HCT116 (cell line): ENCODE results near the gene APBA2. TPM values are rescaled to one million over a fixed set of nuclear protein-coding genes. Genes with fewer than 3 reads are reported as not detected.

Source experiments
- ATAC-seq: fragments of 200-7000 bp; cut with Tn5 transposase; 2 replicates; pipeline ENCODE4 v1.9.1; 2020; ENCODE audit warnings: mild to moderate bottlenecking, moderate library complexity
- BruUV-seq: library from RNA; stranded (reverse); fragments of 400-500 nt; replicated peaks from 2 replicates; lab custom pipeline; 2021; lab: Mats Ljungman, UMichigan
- CTCF ChIA-PET: fragments of 300-600 bp; sonication (Branson Sonifier 250); formaldehyde crosslinking; loops from one replicate; lab custom pipeline; 2021; ENCODE audit warnings: antibody characterized with exemption; lab: Charles Lee
- POLR2A ChIA-PET: fragments of 300-600, 350-600 bp; sonication (Branson Sonifier 250); formaldehyde crosslinking; loops from one replicate; lab custom pipeline; 2021; ENCODE audit warnings: antibody characterized with exemption; lab: Charles Lee
- RAD21 ChIA-PET, 2 experiments: fragments of 300-600 bp; sonication (Branson Sonifier 250); formaldehyde crosslinking; loops; one replicate each; lab custom pipeline; 2023; ENCODE audit warnings: low total read pairs in 2 of 2; ENCODE audit not compliant: uncharacterized antibody in 2 of 2, unreplicated experiment in 2 of 2, low non-redundant PET in 1 of 2; lab: Charles Lee
- DNase-seq: peaks from one replicate; pipeline ENCODE4 v3.0.0-alpha.2; 2010; ENCODE audit warnings: low read depth, low spot score
- H2AFZ ChIP-seq: fragments of 200-600 bp; shearing (Covaris generic), sonication (generic); 2 replicates; pipeline ENCODE4 v1.6.1; 2017; ENCODE audit warnings: low read depth, mixed run types, mixed read lengths, antibody characterized with exemption, low read length; ENCODE audit not compliant: poor library complexity, severe bottlenecking
- H3K27ac ChIP-seq: 2 replicates; pipeline ENCODE4 v1.5.1; 2012; ENCODE audit warnings: low read depth, low read length
- H3K27me3 ChIP-seq: fragments of 200-600 bp; sonication (generic); 2 replicates; pipeline ENCODE4 v1.6.1; 2016; ENCODE audit warnings: mixed run types, low read length, mixed read lengths; ENCODE audit not compliant: insufficient read depth
- H3K36me3 ChIP-seq, 2 experiments: fragments of 200-500 bp in 1 of 2; fragments of 200-600 bp in 1 of 2; sonication (Bioruptor generic) in 1 of 2; sonication (generic) in 1 of 2; 2 replicates each; pipeline versions ENCODE4 v1.5.1 to v1.6.1; 2014 to 2016; ENCODE audit warnings: low read length in 2 of 2, inconsistent platforms in 1 of 2, mixed read lengths in 1 of 2, mixed run types in 1 of 2; ENCODE audit not compliant: insufficient read depth in 2 of 2, control insufficient read depth in 1 of 2
- H3K4me1 ChIP-seq, 2 experiments: fragments of 200-600 bp in 1 of 2; sonication (generic) in 1 of 2; 2 replicates each; pipeline versions ENCODE4 v1.5.1 to v1.6.1; 2012 to 2017; ENCODE audit warnings: low read length in 2 of 2, inconsistent platforms in 1 of 2, mild to moderate bottlenecking in 1 of 2, mixed read lengths in 1 of 2, mixed run types in 1 of 2, moderate library complexity in 1 of 2; ENCODE audit not compliant: insufficient read depth in 2 of 2, control insufficient read depth in 1 of 2
- H3K4me2 ChIP-seq: fragments of 200-600 bp; sonication (generic); 2 replicates; pipeline ENCODE4 v1.6.1; 2017; ENCODE audit warnings: mixed run types, low read length, mixed read lengths
- H3K4me3 ChIP-seq, 2 experiments: fragments of 200-600 bp in 1 of 2; sonication (generic) in 1 of 2; replicated peaks in 1 of 2; 2 replicates each; pipeline ENCODE4 v1.5.1; 2011 to 2016; ENCODE audit warnings: low read length in 2 of 2, control low read depth in 1 of 2, low read depth in 1 of 2, mild to moderate bottlenecking in 1 of 2, mixed read lengths in 1 of 2, mixed run types in 1 of 2
- H3K79me2 ChIP-seq: fragments of 200-600 bp; sonication (generic); 2 replicates; pipeline ENCODE4 v1.6.1; 2017; ENCODE audit warnings: mild to moderate bottlenecking, mixed run types, low read length, moderate library complexity, mixed read lengths; ENCODE audit not compliant: insufficient read depth
- H3K9ac ChIP-seq: fragments of 200-600 bp; sonication (generic); 2 replicates; pipeline ENCODE4 v1.6.1; 2016; ENCODE audit warnings: low read length, mixed read lengths
- H3K9me2 ChIP-seq: fragments of 200-600 bp; sonication (generic), shearing (Covaris generic); 2 replicates; pipeline ENCODE4 v1.6.1; 2017; ENCODE audit warnings: mixed run types, mild to moderate bottlenecking, moderate library complexity; ENCODE audit not compliant: insufficient read depth
- H3K9me3 ChIP-seq, 2 experiments: fragments of 200-500 bp in 1 of 2; fragments of 200-600 bp in 1 of 2; sonication (Bioruptor generic) in 1 of 2; sonication (generic) in 1 of 2; 2 replicates each; pipeline ENCODE4 v1.6.1; 2014 to 2017; ENCODE audit warnings: low read length in 2 of 2, mixed read lengths in 2 of 2, inconsistent platforms in 1 of 2, low read depth in 1 of 2, mild to moderate bottlenecking in 1 of 2, mixed run types in 1 of 2, moderate library complexity in 1 of 2; ENCODE audit not compliant: control insufficient read depth in 1 of 2, insufficient read depth in 1 of 2
- H4K20me1 ChIP-seq: fragments of 200-600 bp; sonication (generic), shearing (Covaris generic); 2 replicates; pipeline ENCODE4 v1.6.1; 2017; ENCODE audit warnings: mixed run types, mild to moderate bottlenecking, moderate library complexity; ENCODE audit not compliant: insufficient read depth
- CBX3 ChIP-seq: IDR thresholded peaks from 2 replicates; pipeline ENCODE4 v1.6.1; 2012; ENCODE audit warnings: low read depth
- CEBPB ChIP-seq: IDR thresholded peaks from 2 replicates; pipeline ENCODE4 v1.6.1; 2012; ENCODE audit warnings: low read depth
- EZH2 ChIP-seq: fragments of 200-600 bp; sonication (generic); IDR thresholded peaks from 2 replicates; pipeline ENCODE4 v1.6.1; 2017; ENCODE audit warnings: antibody characterized with exemption, mixed run types
- FOSL1 ChIP-seq: IDR thresholded peaks from 2 replicates; pipeline ENCODE4 v1.6.1; 2012; ENCODE audit warnings: low read depth
- MAX ChIP-seq: IDR thresholded peaks from 2 replicates; pipeline ENCODE4 v1.6.1; 2012
- POLR2AphosphoS5 ChIP-seq: IDR thresholded peaks from 2 replicates; pipeline ENCODE4 v1.6.1; 2011; ENCODE audit warnings: mild to moderate bottlenecking, low read depth, low read length, moderate library complexity
- SIN3A ChIP-seq: IDR thresholded peaks from 2 replicates; pipeline ENCODE4 v1.6.1; 2012; ENCODE audit warnings: low read depth
- TCF7L2 ChIP-seq: IDR thresholded peaks from 2 replicates; pipeline ENCODE4 v1.7.0; 2011; ENCODE audit warnings: borderline replicate concordance, inconsistent platforms; ENCODE audit not compliant: insufficient read depth, insufficient read length; ENCODE audit errors: extremely low read depth
- ZBTB33 ChIP-seq: IDR thresholded peaks from 2 replicates; pipeline ENCODE4 v1.6.1; 2011; ENCODE audit warnings: mild to moderate bottlenecking, low read length, moderate library complexity; ENCODE audit not compliant: insufficient replicate concordance; ENCODE audit errors: extremely low read depth
- ZNF274 ChIP-seq: fragments of 200-500 bp; sonication (Bioruptor generic); IDR thresholded peaks from 2 replicates; pipeline ENCODE4 v1.6.1; 2014; ENCODE audit warnings: mild to moderate bottlenecking, low read depth, low read length, inconsistent platforms
- intact Hi-C: fragments of 100-400 bp; cut with micrococcal nuclease; formaldehyde crosslinking; loops from 2 replicates; pipeline ENCODE4 v1.10.0; 2022
- total RNA-seq: library from RNA; stranded (reverse); gene quantifications from one replicate; pipeline ENCODE4 v1.2.1, GENCODE V29; 2021; ENCODE audit not compliant: unreplicated experiment

Gene APBA2
- total RNA-seq, 1 experiment from 2014 or later, result 0.47 TPM

- intact Hi-C loops, result no loop called here
- Histone ChIP-seq H3K27me3 (no peaks in the 10 kb centered on the region), H3K4me1 (no peaks in the 10 kb centered on the region), H3K9me2 (no peaks in the 10 kb centered on the region), H3K36me3 (no peaks in the 10 kb centered on the region), H3K9ac (no peak overlapping the region), H3K4me3 (no peak overlapping the region), H3K4me2 (no peak overlapping the region)
- POLR2A ChIA-PET, result no interaction called here
- CTCF ChIA-PET, result no interaction called here
- no peak for ATAC-seq
- no peak for DNase-seq
- TF ChIP-seq FOSL1, result no peak
- no peak for TF ChIP-seq EZH2
- TF ChIP-seq, all 23 proteins: peak for 0
- Histone ChIP-seq H3K79me2 (no peaks in the 10 kb centered on the region), H4K20me1 (no peaks in the 10 kb centered on the region), H3K27ac (no peak overlapping the region), H2AFZ (no peak overlapping the region), H3K9me3 (no peaks in the 10 kb centered on the region)
- RAD21 ChIA-PET, result no interaction called here
- BruUV-seq, result no TSS peak
Measured at GRCh38 chr15:29078541-29078940, 192.8 kb downstream of the APBA2 start.

GRCh38 chr15:29079479-29079878, 193.7 kb downstream of the APBA2 start:
- Histone ChIP-seq H3K4me2 (no peak overlapping the region), H3K9ac (no peak overlapping the region), H3K36me3 (no peaks in the 10 kb centered on the region), H3K9me3 (no peaks in the 10 kb centered on the region), H3K4me3 (no peak overlapping the region), H3K27me3 (no peaks in the 10 kb centered on the region), H3K9me2 (no peaks in the 10 kb centered on the region), H4K20me1 (no peaks in the 10 kb centered on the region)
- POLR2A ChIA-PET, result no interaction called here
- no peak for DNase-seq
- no TSS peak for BruUV-seq
- intact Hi-C loops, result no loop called here
- no peak for ATAC-seq
- TF ChIP-seq POLR2AphosphoS5 (no peak), CBX3 (no peak), SIN3A (no peak), TCF7L2 (no peak), ZNF274 (no peak), ZBTB33 (no peak), FOSL1 (no peak), MAX (no peak), CEBPB (no peak)
- TF ChIP-seq, all 23 proteins: peak for 0
- no peaks in the 10 kb centered on the region for H3K79me2 ChIP-seq
- no peak overlapping the region for H3K27ac ChIP-seq
- no peaks in the 10 kb centered on the region for H3K4me1 ChIP-seq
- H2AFZ ChIP-seq, result no peak overlapping the region
- ChIA-PET RAD21 (no interaction called here), CTCF (interaction anchor here (0.7 kb wide), 1 partner anchor 81 kb away, joined by 3 read pairs; no protein-coding TSS in a partner anchor)
